Kidney epithelial cell (primary cell): ENCODE measurements around the gene ZNF22. TPM values are rescaled to one million over a fixed set of nuclear protein-coding genes. Genes with fewer than 3 reads are reported as not detected.

Experiments
- DNase-seq: peaks from one replicate; pipeline ENCODE4 v3.0.0-alpha.2; 2010; ENCODE audit warnings: low read depth
- H3K27me3 ChIP-seq: 2 replicates; pipeline ENCODE4 v1.6.0; 2011; ENCODE audit warnings: low read length; ENCODE audit not compliant: control insufficient read depth, insufficient read depth
- H3K36me3 ChIP-seq: 2 replicates; pipeline ENCODE4 v1.5.1; 2011; ENCODE audit warnings: low read length; ENCODE audit not compliant: control insufficient read depth, insufficient read depth
- H3K4me3 ChIP-seq: 2 replicates; pipeline ENCODE4 v1.5.1; 2011; ENCODE audit warnings: low read depth, mild to moderate bottlenecking, control low read depth, low read length
- total RNA-seq: library from RNA; depleted of rRNA; stranded (reverse); fragments of >200 nt; gene quantifications from 2 replicates; pipeline ENCODE4 v1.2.3, GENCODE V29; 2015
- TF ChIP-seq, protein P1 (sequence below): IDR thresholded peaks from 2 replicates; pipeline ENCODE4 v1.5.1; 2011; ENCODE audit warnings: mild to moderate bottlenecking, moderate library complexity, low read length, control low read depth, inconsistent platforms; ENCODE audit not compliant: insufficient read depth, poor library complexity, severe bottlenecking

ZNF22 gene
- total RNA-seq, 1 donor from 2014 or later, result 30.0 TPM

DNA sequence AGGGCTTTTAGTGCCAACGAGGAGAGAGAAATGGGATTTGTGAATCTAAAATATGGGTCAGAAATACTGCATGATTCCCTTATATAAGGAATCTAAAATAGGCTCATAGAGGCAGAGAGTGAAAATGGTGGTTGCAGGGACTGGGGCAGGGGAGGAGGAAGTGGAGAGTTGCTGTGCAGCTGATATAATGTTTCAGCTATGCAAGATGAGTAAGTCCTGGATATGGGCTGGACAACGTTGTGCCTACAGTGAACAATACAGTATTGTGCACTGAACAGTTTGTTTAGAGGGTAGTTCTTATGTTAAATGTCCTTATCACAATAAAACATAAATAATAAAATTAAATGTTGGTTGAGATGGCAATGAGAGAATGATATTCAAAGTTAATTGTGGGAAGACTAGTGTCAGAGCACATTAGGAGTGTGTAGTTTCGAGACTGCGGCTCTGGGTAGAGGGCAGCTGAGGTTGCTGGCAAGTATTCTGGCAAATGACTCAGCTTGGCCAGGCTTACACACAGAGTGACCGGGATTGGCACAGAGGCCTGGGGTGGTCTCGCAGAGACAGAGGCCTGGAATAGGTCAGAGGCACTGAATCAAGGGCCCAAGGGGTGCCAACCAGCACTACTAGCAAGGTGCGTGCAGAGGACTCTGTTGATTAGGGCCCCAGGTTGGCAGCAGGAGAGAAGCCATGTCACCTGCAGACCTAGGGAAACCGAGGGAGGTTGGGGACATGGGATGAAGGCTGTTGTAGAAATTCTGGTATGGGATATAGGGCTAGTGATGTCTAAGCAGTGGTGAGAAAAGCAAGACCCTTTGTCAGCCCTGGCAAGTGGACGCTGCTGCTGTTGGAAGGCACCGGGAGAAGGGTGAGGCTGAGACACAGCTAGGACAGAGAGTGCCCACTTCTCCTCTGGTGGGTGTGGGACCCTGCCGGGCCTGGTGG is 19.3 kb upstream of the ZNF22 start:
- no peaks in the 10 kb centered on the region for H3K27me3 ChIP-seq
- no peak overlapping the region for H3K4me3 ChIP-seq
- peak; percentile 69 for DNase-seq
- H3K36me3 ChIP-seq, result no peaks in the 10 kb centered on the region
- TF ChIP-seq, protein P1, sequence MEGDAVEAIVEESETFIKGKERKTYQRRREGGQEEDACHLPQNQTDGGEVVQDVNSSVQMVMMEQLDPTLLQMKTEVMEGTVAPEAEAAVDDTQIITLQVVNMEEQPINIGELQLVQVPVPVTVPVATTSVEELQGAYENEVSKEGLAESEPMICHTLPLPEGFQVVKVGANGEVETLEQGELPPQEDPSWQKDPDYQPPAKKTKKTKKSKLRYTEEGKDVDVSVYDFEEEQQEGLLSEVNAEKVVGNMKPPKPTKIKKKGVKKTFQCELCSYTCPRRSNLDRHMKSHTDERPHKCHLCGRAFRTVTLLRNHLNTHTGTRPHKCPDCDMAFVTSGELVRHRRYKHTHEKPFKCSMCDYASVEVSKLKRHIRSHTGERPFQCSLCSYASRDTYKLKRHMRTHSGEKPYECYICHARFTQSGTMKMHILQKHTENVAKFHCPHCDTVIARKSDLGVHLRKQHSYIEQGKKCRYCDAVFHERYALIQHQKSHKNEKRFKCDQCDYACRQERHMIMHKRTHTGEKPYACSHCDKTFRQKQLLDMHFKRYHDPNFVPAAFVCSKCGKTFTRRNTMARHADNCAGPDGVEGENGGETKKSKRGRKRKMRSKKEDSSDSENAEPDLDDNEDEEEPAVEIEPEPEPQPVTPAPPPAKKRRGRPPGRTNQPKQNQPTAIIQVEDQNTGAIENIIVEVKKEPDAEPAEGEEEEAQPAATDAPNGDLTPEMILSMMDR, result no peak

DNA sequence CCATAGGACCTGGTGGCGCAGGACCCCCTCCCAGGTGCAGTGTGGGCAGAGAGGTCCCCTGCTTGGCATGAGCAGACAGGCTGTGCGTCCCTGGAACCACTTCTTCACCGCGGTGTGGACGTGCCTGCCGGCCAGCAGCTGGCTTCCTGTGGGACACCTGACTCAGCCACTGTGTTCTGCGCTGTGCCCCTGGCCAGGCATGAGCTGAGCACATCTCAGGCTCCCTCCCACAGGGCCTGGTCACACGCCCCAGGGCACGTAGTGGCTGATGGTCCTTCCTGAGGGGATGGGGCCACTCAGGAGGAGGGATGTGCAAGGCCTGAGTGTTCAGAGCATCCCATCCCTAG is 18.6 kb upstream of the ZNF22 start:
- TF ChIP-seq, protein P1, result no peak
- H3K27me3 ChIP-seq, result no peaks in the 10 kb centered on the region
- DNase-seq, result no peak
- no peak overlapping the region for H3K4me3 ChIP-seq
- H3K36me3 ChIP-seq, result no peaks in the 10 kb centered on the region

DNA sequence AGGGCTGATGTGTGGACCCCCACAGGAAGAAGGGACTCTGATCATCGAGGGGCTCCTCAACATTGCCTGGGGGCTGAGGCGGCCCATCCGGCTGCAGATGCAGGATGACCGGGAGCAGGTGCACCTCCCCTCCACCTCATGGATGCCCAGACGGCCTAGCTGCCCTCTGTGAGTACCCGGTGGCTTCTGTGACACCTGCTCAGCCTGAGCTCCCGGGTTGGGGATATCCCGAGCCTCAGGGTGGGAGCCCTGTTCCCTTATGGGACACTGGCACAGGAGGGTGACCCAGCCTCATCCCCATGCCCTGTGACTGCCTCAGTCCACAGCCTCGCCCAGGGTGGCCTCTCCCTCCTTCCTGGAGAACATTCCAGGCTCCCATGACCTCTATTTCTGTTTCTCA is 18.2 kb upstream of the ZNF22 start:
- DNase-seq, result no peak
- no peaks in the 10 kb centered on the region for H3K36me3 ChIP-seq

GRCh38 chr10:44983066-44983894 is 17.4 kb upstream of the ZNF22 start:
- Histone ChIP-seq H3K36me3 (no peaks in the 10 kb centered on the region), H3K4me3 (no peak overlapping the region), H3K27me3 (no peaks in the 10 kb centered on the region)
- DNase-seq, result no peak
- TF ChIP-seq, protein P1, result no peak

More for the DNA sequence above, 18.2 kb upstream of the ZNF22 start:
- TF ChIP-seq, protein P1, result no peak
- Histone ChIP-seq H3K27me3 (no peaks in the 10 kb centered on the region), H3K4me3 (no peak overlapping the region)

DNA sequence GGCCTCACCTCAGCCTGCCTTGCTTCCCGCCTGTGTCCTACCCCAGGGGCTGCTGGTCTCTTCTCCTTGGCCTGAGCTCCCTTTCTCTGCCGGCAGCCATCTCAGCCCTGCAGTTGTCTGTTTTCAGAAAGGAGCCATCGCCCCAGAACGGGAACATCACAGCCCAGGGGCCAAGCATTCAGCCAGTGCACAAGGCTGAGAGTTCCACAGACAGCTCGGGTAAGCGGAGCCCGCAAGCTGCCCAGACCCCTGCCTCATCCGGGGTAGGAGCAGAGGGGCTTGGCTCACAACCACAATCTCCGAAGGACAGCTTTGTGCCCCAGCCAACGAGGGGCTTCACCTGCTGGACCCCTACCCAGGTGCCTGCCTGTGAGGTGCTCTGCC is 16.8 kb upstream of the ZNF22 start:
- no peak for DNase-seq
- TF ChIP-seq, protein P1, result no peak
- Histone ChIP-seq H3K27me3 (no peaks in the 10 kb centered on the region), H3K36me3 (no peaks in the 10 kb centered on the region), H3K4me3 (no peak overlapping the region)
